H9 (cell line): ENCODE measurements around the gene INPP5B. TPM values are rescaled to one million over a fixed set of nuclear protein-coding genes. Genes with fewer than 3 reads are reported as not detected.

Source experiments
- DNase-seq: peaks from one replicate; pipeline ENCODE4 v3.0.0-alpha.2; 2017
- H2AFZ ChIP-seq: one replicate; pipeline ENCODE4 v1.6.1; 2013; ENCODE audit warnings: mild to moderate bottlenecking, low read length, control low read depth, moderate library complexity
- H2AK5ac ChIP-seq: 2 replicates; pipeline ENCODE4 v1.6.1; 2013; ENCODE audit warnings: low read length, control low read depth, mixed read lengths; ENCODE audit not compliant: insufficient read length
- H2BK120ac ChIP-seq: one replicate; pipeline ENCODE4 v1.6.1; 2013; ENCODE audit warnings: low read depth, mild to moderate bottlenecking, low read length, control low read depth, inconsistent platforms; ENCODE audit not compliant: poor library complexity, severe bottlenecking
- H2BK12ac ChIP-seq: 2 replicates; pipeline ENCODE4 v1.6.1; 2013; ENCODE audit warnings: low read length, control low read depth, mixed read lengths, low read depth; ENCODE audit not compliant: insufficient read length
- H2BK15ac ChIP-seq: 2 replicates; pipeline ENCODE4 v1.6.1; 2013; ENCODE audit warnings: low read depth, low read length, control low read depth
- H2BK20ac ChIP-seq: one replicate; pipeline ENCODE4 v1.6.1; 2013; ENCODE audit warnings: low read depth, mild to moderate bottlenecking, low read length, control low read depth, inconsistent platforms; ENCODE audit not compliant: poor library complexity, severe bottlenecking
- H2BK5ac ChIP-seq: 2 replicates; pipeline ENCODE4 v1.6.1; 2013; ENCODE audit warnings: low read length, control low read depth, mixed read lengths; ENCODE audit not compliant: insufficient read length
- H3K14ac ChIP-seq: 2 replicates; pipeline ENCODE4 v1.6.1; 2013; ENCODE audit warnings: low read length, control low read depth; ENCODE audit not compliant: insufficient read depth
- H3K18ac ChIP-seq: 2 replicates; pipeline ENCODE4 v1.6.1; 2013; ENCODE audit warnings: low read depth, mild to moderate bottlenecking, mixed read lengths, low read length, control low read depth; ENCODE audit not compliant: insufficient read length
- H3K23ac ChIP-seq: 2 replicates; pipeline ENCODE4 v1.6.1; 2013; ENCODE audit warnings: low read length, control low read depth, mixed read lengths, low read depth; ENCODE audit not compliant: insufficient read length
- H3K23me2 ChIP-seq: 2 replicates; pipeline ENCODE4 v1.6.1; 2013; ENCODE audit warnings: low read depth, mild to moderate bottlenecking, mixed read lengths, low read length, control low read depth; ENCODE audit not compliant: insufficient read length, poor library complexity, severe bottlenecking
- H3K27ac ChIP-seq: 2 replicates; pipeline ENCODE4 v1.5.1; 2013; ENCODE audit warnings: low read length, control low read depth, mixed read lengths, low read depth; ENCODE audit not compliant: insufficient read length
- H3K27me3 ChIP-seq: 2 replicates; pipeline ENCODE4 v1.6.1; 2013; ENCODE audit warnings: low read length, control low read depth, inconsistent platforms; ENCODE audit not compliant: insufficient read depth
- H3K4ac ChIP-seq: 2 replicates; pipeline ENCODE4 v1.6.1; 2013; ENCODE audit warnings: low read depth, mild to moderate bottlenecking, control low read depth, inconsistent platforms, low read length, moderate library complexity
- H3K4me1 ChIP-seq: 2 replicates; pipeline ENCODE4 v1.6.1; 2013; ENCODE audit warnings: low read length, control low read depth, inconsistent platforms; ENCODE audit not compliant: insufficient read depth
- H3K4me2 ChIP-seq: 2 replicates; pipeline ENCODE4 v1.6.1; 2013; ENCODE audit warnings: low read length, control low read depth, mixed read lengths; ENCODE audit not compliant: insufficient read length, insufficient read depth
- H3K56ac ChIP-seq: 2 replicates; pipeline ENCODE4 v1.6.1; 2013; ENCODE audit warnings: low read depth, mild to moderate bottlenecking, mixed read lengths, low read length, control low read depth; ENCODE audit not compliant: insufficient read length
- H3K79me1 ChIP-seq: 2 replicates; pipeline ENCODE4 v1.6.1; 2013; ENCODE audit warnings: low read depth, mild to moderate bottlenecking, moderate library complexity, low read length, control low read depth, inconsistent platforms; ENCODE audit not compliant: insufficient read depth, poor library complexity, severe bottlenecking
- H3K79me2 ChIP-seq: 2 replicates; pipeline ENCODE4 v1.6.1; 2013; ENCODE audit warnings: low read length, control low read depth, inconsistent platforms; ENCODE audit not compliant: insufficient read depth
- H3K9ac ChIP-seq: 2 replicates; pipeline ENCODE4 v1.6.1; 2013; ENCODE audit warnings: low read length, control low read depth, mixed read lengths; ENCODE audit not compliant: insufficient read length; ENCODE audit errors: extremely low read depth
- H3K9me3 ChIP-seq: one replicate; pipeline ENCODE4 v1.6.1; 2013; ENCODE audit warnings: low read depth, low read length, inconsistent platforms; ENCODE audit not compliant: control insufficient read depth
- H3T11ph ChIP-seq: one replicate; pipeline ENCODE4 v1.6.1; 2013; ENCODE audit warnings: mild to moderate bottlenecking, low read length, control low read depth, inconsistent platforms
- H4K20me1 ChIP-seq: one replicate; pipeline ENCODE4 v1.6.1; 2013; ENCODE audit not compliant: control insufficient read depth, insufficient read length, insufficient read depth
- H4K5ac ChIP-seq: 2 replicates; pipeline ENCODE4 v1.6.1; 2013; ENCODE audit warnings: low read depth, mild to moderate bottlenecking, mixed read lengths, low read length, control low read depth; ENCODE audit not compliant: insufficient read length
- H4K8ac ChIP-seq: replicated peaks from 2 replicates; pipeline ENCODE4 v1.6.1; 2013; ENCODE audit warnings: low read length, control low read depth, mixed read lengths, low read depth; ENCODE audit not compliant: insufficient read length
- H4K91ac ChIP-seq: 2 replicates; pipeline ENCODE4 v1.6.1; 2013; ENCODE audit warnings: low read depth, mild to moderate bottlenecking, moderate library complexity, mixed read lengths, low read length, control low read depth; ENCODE audit not compliant: insufficient read length
- H3K27ac Mint-ChIP-seq, 3 experiments: 2 replicates in 2 of 3; 3 replicates in 1 of 3; pipeline ENCODE4 v1.8.0; 2020 to 2021; ENCODE audit warnings: mixed read lengths in 3 of 3, mild to moderate bottlenecking in 1 of 3, moderate library complexity in 1 of 3
- H3K27me3 Mint-ChIP-seq: 2 replicates; pipeline ENCODE4 v1.8.0; 2021; ENCODE audit warnings: low read depth, mild to moderate bottlenecking, moderate library complexity, mixed read lengths
- H3K36me3 Mint-ChIP-seq, 3 experiments: 2 replicates in 2 of 3; 3 replicates in 1 of 3; pipeline ENCODE4 v1.8.0; 2020 to 2021; ENCODE audit warnings: low read depth in 3 of 3, mixed read lengths in 3 of 3; ENCODE audit not compliant: insufficient read depth in 1 of 3
- H3K4me1 Mint-ChIP-seq, 2 experiments: 2 replicates each; pipeline ENCODE4 v1.8.0; 2020; ENCODE audit warnings: mixed read lengths in 2 of 2
- H3K4me3 Mint-ChIP-seq, 2 experiments: 2 replicates in 1 of 2; 3 replicates in 1 of 2; pipeline ENCODE4 v1.8.0; 2020 to 2021; ENCODE audit warnings: mild to moderate bottlenecking in 2 of 2, mixed read lengths in 2 of 2, moderate library complexity in 1 of 2
- H3K9me3 Mint-ChIP-seq, 2 experiments: 2 replicates in 1 of 2; 3 replicates in 1 of 2; pipeline ENCODE4 v1.8.0; 2020; ENCODE audit warnings: mild to moderate bottlenecking in 2 of 2, mixed read lengths in 2 of 2, moderate library complexity in 1 of 2
- WGBS: extraction: QIAGEN DNeasy Blood & Tissue Kit; methylation state at CpG from one replicate; pipeline ENCODE4 v1.1.7; 2013; ENCODE audit warnings: missing lambda C conversion rate, low lambda C conversion rate, mixed read lengths; ENCODE audit not compliant: insufficient read length; ENCODE audit errors: extremely low coverage; 5-methylcytosine and 5-hydroxymethylcytosine counted together
- total RNA-seq: library from RNA; stranded (reverse); gene quantifications from 2 replicates; pipeline ENCODE4 v1.2.1, GENCODE V29; 2021
- TF ChIP-seq, protein P1 (sequence below): fragments of 200-600 bp; sonication (generic); conservative IDR thresholded peaks from 3 replicates; pipeline ENCODE4 v1.8.0; 2021; ENCODE audit warnings: antibody characterized with exemption, mild to moderate bottlenecking

INPP5B gene
- total RNA-seq, 1 experiment from 2014 or later = 28.2 TPM

DNA sequence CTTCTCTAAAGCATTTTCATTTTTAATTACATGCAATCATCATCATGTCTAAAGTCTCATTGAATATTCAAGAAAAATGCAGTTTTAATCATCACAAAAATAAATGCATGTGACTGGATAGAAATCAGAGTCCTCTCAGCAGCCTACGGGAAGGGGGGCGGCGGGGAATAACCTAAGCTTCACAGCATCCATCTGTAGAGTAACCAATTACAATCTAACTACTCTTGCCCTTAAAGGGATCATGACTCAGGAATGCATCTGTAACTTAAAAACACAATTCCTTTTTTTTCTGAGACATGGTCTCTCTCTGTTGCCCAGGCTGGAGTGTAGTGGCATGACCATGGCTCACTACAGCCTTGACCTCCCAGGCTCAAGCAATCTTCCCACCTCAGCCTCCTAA lies 110.1 kb downstream of the INPP5B start:
- Histone ChIP-seq H3K79me2 (no peaks in the 10 kb centered on the region), H3K14ac (no peak overlapping the region), H2BK5ac (no peak overlapping the region), H4K8ac (no peak overlapping the region), H3K56ac (no peak overlapping the region), H3K9me3 (no peaks in the 10 kb centered on the region), H4K5ac (no peak overlapping the region), H2BK20ac (no peak overlapping the region), H4K20me1 (no peaks in the 10 kb centered on the region), H3K27me3 (no peaks in the 10 kb centered on the region), H2AK5ac (no peak overlapping the region), H3K9ac (no peak overlapping the region), H3K4me1 (no peaks in the 10 kb centered on the region), H2AFZ (no peak overlapping the region), H2BK12ac (no peak overlapping the region), H2BK15ac (no peak overlapping the region), H3K18ac (no peak overlapping the region), H3K27ac (no peak overlapping the region), H4K91ac (no peak overlapping the region), H2BK120ac (no peak overlapping the region), H3K4ac (no peak overlapping the region), H3K23me2 (no peaks in the 10 kb centered on the region), H3K4me2 (no peak overlapping the region), H3K23ac (no peak overlapping the region), H3K79me1 (no peaks in the 10 kb centered on the region), H3T11ph (no peak overlapping the region)
- TF ChIP-seq, protein P1, sequence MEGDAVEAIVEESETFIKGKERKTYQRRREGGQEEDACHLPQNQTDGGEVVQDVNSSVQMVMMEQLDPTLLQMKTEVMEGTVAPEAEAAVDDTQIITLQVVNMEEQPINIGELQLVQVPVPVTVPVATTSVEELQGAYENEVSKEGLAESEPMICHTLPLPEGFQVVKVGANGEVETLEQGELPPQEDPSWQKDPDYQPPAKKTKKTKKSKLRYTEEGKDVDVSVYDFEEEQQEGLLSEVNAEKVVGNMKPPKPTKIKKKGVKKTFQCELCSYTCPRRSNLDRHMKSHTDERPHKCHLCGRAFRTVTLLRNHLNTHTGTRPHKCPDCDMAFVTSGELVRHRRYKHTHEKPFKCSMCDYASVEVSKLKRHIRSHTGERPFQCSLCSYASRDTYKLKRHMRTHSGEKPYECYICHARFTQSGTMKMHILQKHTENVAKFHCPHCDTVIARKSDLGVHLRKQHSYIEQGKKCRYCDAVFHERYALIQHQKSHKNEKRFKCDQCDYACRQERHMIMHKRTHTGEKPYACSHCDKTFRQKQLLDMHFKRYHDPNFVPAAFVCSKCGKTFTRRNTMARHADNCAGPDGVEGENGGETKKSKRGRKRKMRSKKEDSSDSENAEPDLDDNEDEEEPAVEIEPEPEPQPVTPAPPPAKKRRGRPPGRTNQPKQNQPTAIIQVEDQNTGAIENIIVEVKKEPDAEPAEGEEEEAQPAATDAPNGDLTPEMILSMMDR = no peak
- no peak overlapping the region for H3K4me3 Mint-ChIP-seq
- H3K27ac Mint-ChIP-seq = no peak overlapping the region
- H3K36me3 Mint-ChIP-seq = peaks cover 11 to 64% (median 44%) of the 10 kb centered on the region in 3 experiments; a peak in 6 of 7 replicates
- H3K27me3 Mint-ChIP-seq = no peaks in the 10 kb centered on the region
- WGBS = no CpG with 5 or more reads among the region's 3 CpGs
- DNase-seq = no peak
- no peaks in the 10 kb centered on the region for H3K9me3 Mint-ChIP-seq
- no peaks in the 10 kb centered on the region for H3K4me1 Mint-ChIP-seq
